HL-60 (cell line): ENCODE results near the gene RECQL5.

Source experiments
- GABPA ChIP-seq: IDR thresholded peaks from 2 replicates; pipeline ENCODE4 v1.6.1; 2012; ENCODE audit warnings: low read depth
- POLR2AphosphoS5 ChIP-seq: IDR thresholded peaks from 2 replicates; pipeline ENCODE4 v1.6.1; 2012; ENCODE audit warnings: low read depth
- TF ChIP-seq, protein P1 (sequence below): IDR thresholded peaks from one replicate; pipeline ENCODE4 v1.5.1; 2011; ENCODE audit warnings: low read length, control low read depth, inconsistent platforms; ENCODE audit not compliant: insufficient read depth
- TF ChIP-seq, protein P2 (sequence below): IDR thresholded peaks from 2 replicates; pipeline ENCODE4 v1.6.1; 2012; ENCODE audit warnings: low read depth; ENCODE audit not compliant: insufficient replicate concordance

DNA sequence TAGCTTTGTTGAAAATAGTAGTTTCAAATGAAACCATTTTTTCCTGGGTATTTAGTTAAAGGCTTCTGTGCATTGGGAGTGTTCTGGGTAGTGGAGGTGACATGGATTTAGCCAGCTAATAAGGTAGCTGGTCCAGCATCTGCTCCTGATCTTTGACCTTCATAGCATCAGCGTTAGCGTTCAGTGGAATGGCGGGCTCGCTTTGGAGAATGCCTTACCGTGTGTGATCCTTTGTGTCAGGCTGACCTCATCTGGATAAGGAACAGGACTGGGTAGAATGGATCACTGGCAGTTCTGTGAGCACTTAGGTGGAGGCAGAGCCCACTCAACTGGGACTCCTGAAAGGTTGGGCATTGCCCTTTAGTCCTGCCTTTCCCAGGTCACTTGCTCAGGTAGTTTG lies 3.9 kb upstream of the RECQL5 start:
- TF ChIP-seq, protein P1, sequence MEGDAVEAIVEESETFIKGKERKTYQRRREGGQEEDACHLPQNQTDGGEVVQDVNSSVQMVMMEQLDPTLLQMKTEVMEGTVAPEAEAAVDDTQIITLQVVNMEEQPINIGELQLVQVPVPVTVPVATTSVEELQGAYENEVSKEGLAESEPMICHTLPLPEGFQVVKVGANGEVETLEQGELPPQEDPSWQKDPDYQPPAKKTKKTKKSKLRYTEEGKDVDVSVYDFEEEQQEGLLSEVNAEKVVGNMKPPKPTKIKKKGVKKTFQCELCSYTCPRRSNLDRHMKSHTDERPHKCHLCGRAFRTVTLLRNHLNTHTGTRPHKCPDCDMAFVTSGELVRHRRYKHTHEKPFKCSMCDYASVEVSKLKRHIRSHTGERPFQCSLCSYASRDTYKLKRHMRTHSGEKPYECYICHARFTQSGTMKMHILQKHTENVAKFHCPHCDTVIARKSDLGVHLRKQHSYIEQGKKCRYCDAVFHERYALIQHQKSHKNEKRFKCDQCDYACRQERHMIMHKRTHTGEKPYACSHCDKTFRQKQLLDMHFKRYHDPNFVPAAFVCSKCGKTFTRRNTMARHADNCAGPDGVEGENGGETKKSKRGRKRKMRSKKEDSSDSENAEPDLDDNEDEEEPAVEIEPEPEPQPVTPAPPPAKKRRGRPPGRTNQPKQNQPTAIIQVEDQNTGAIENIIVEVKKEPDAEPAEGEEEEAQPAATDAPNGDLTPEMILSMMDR, result no peak
- TF ChIP-seq, protein P2, sequence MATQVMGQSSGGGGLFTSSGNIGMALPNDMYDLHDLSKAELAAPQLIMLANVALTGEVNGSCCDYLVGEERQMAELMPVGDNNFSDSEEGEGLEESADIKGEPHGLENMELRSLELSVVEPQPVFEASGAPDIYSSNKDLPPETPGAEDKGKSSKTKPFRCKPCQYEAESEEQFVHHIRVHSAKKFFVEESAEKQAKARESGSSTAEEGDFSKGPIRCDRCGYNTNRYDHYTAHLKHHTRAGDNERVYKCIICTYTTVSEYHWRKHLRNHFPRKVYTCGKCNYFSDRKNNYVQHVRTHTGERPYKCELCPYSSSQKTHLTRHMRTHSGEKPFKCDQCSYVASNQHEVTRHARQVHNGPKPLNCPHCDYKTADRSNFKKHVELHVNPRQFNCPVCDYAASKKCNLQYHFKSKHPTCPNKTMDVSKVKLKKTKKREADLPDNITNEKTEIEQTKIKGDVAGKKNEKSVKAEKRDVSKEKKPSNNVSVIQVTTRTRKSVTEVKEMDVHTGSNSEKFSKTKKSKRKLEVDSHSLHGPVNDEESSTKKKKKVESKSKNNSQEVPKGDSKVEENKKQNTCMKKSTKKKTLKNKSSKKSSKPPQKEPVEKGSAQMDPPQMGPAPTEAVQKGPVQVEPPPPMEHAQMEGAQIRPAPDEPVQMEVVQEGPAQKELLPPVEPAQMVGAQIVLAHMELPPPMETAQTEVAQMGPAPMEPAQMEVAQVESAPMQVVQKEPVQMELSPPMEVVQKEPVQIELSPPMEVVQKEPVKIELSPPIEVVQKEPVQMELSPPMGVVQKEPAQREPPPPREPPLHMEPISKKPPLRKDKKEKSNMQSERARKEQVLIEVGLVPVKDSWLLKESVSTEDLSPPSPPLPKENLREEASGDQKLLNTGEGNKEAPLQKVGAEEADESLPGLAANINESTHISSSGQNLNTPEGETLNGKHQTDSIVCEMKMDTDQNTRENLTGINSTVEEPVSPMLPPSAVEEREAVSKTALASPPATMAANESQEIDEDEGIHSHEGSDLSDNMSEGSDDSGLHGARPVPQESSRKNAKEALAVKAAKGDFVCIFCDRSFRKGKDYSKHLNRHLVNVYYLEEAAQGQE, result no peak
- no peak for TF ChIP-seq POLR2AphosphoS5
- no peak for TF ChIP-seq GABPA
